K562 (cell line): ENCODE results near the gene ABHD14A. TPM values are rescaled to one million over a fixed set of nuclear protein-coding genes. Genes with fewer than 3 reads are reported as not detected.

Experiments used
- BRF1 ChIP-seq: IDR thresholded peaks from 3 replicates; pipeline ENCODE4 v1.6.1; 2011; ENCODE audit warnings: borderline replicate concordance, mild to moderate bottlenecking; ENCODE audit not compliant: insufficient read length; ENCODE audit errors: extremely low read depth
- CREB5 ChIP-seq: fragments of 250-450 bp; sonication (Bioruptor Pico); IDR thresholded peaks from 2 replicates; pipeline ENCODE4 v1.5.0; 2020; ENCODE audit warnings: mild to moderate bottlenecking
- ETS2 ChIP-seq: IDR thresholded peaks from 2 replicates; pipeline ENCODE4 v1.6.1; 2016; ENCODE audit warnings: borderline replicate concordance, missing genetic modification characterization, mild to moderate bottlenecking, moderate library complexity, missing compliant biosample characterization; ENCODE audit not compliant: poor library complexity, severe bottlenecking
- IRF1 ChIP-seq: sonication (generic); formaldehyde crosslinking; IDR thresholded peaks from 2 replicates; pipeline ENCODE4 v1.8.0; 2022; ENCODE audit warnings: missing genetic modification reagents, mild to moderate bottlenecking, borderline replicate concordance
- KAT8 ChIP-seq: fragments of 450-650 bp; IDR thresholded peaks from 2 replicates; pipeline ENCODE4 v1.6.1; 2016; ENCODE audit warnings: low read depth, mild to moderate bottlenecking
- MXI1 ChIP-seq: IDR thresholded peaks from 2 replicates; pipeline ENCODE4 v1.6.1; 2011; ENCODE audit warnings: low read depth, mild to moderate bottlenecking, improper control_type of control experiment, low read length
- NR0B1 ChIP-seq: fragments of 450-650 bp; IDR thresholded peaks from one replicate; pipeline ENCODE4 v1.6.1; 2018; ENCODE audit warnings: mild to moderate bottlenecking, moderate library complexity; ENCODE audit not compliant: partially characterized antibody
- PATZ1 ChIP-seq: fragments of 250-450 bp; sonication (Bioruptor Pico); IDR thresholded peaks from 2 replicates; pipeline ENCODE4 v1.5.0; 2020; ENCODE audit warnings: mild to moderate bottlenecking, borderline replicate concordance
- POLR2G ChIP-seq: fragments of 200-400 bp; formaldehyde crosslinking; IDR thresholded peaks from 2 replicates; pipeline ENCODE4 v1.6.1; 2017; ENCODE audit warnings: low read depth, mild to moderate bottlenecking, antibody characterized with exemption, low read length, moderate library complexity
- SIX5 ChIP-seq, 2 experiments: IDR thresholded peaks; 2 replicates each; pipeline ENCODE4 v1.6.1; 2011; ENCODE audit warnings: low read length in 2 of 2, borderline replicate concordance in 1 of 2, low read depth in 1 of 2, mild to moderate bottlenecking in 1 of 2, moderate library complexity in 1 of 2; ENCODE audit not compliant: insufficient read depth in 1 of 2
- SMARCE1 ChIP-seq: fragments of 450-650 bp; IDR thresholded peaks from 2 replicates; pipeline ENCODE4 v1.7.1; 2016; ENCODE audit warnings: mild to moderate bottlenecking
- SMC3 ChIP-seq: conservative IDR thresholded peaks from 2 replicates; pipeline ENCODE4 v1.6.1; 2011; ENCODE audit warnings: low read depth, low read length, improper control_type of control experiment; ENCODE audit not compliant: insufficient read depth
- ZC3H4 ChIP-seq: sonication (generic); formaldehyde crosslinking; IDR thresholded peaks from 2 replicates; pipeline ENCODE4 v1.9.0; 2021; ENCODE audit warnings: missing genetic modification reagents, borderline replicate concordance
- ZNF175 ChIP-seq: fragments of 200-800 bp; sonication (Bioruptor generic); IDR thresholded peaks from 2 replicates; pipeline ENCODE4 v1.6.1; 2016; ENCODE audit warnings: low read depth, mild to moderate bottlenecking, missing genetic modification characterization, missing compliant biosample characterization
- ZNF354B ChIP-seq: fragments of 250-450 bp; sonication (Bioruptor Pico); IDR thresholded peaks from 2 replicates; pipeline ENCODE4 v1.4.0; 2020
- ZNF583 ChIP-seq: fragments of 250-450 bp; sonication (Bioruptor Pico); IDR thresholded peaks from 2 replicates; pipeline ENCODE4 v1.4.0; 2020
- polyA plus RNA-seq, 8 experiments: library from polyadenylated mRNA; depleted of rRNA in 4 of 8; stranded (reverse) in 5 of 8; unstranded in 3 of 8; fragments of >200 nt; fragmentation: Nextera tagmentation in 2 of 8; fragmentation: Illumina TruSeq in 1 of 8; extraction: Ambion mirVana in 2 of 8; extraction: Trizol in 1 of 8; gene quantifications; 2 replicates each; pipeline versions ENCODE4 v1.2.1 to v1.2.3, GENCODE V29; 2011 to 2014; ENCODE audit warnings: inconsistent platforms in 1 of 8, missing spikeins in 1 of 8
- total RNA-seq, 7 experiments: library from RNA; depleted of rRNA in 6 of 7; stranded (reverse); fragments of >200 nt in 6 of 7; fragmentation: Illumina TruSeq in 2 of 7; extraction: Trizol in 2 of 7; gene quantifications; 2 replicates each; pipeline versions ENCODE4 v1.2.1 to v1.2.3, GENCODE V29; 2011 to 2021; ENCODE audit warnings: low replicate concordance in 1 of 7

Gene ABHD14A
- total and polyA plus RNA-seq, 9 of the 15 experiments (the other 6 are each of a cell fraction or from before 2014, with no cell fraction given) = 0.90 to 10.5 (median 8.3) TPM

GRCh38 chr3:52004163-52004787 is 29.4 kb downstream of the ABHD14A start (continued):
- TF ChIP-seq PATZ1 (no peak), SIX5 (IDR thresholded peaks at IDR 0.05; ENCODE audit: borderline replicate concordance in 1 of 2, insufficient read depth in 1 of 2, low read depth in 1 of 2, low read length in 2 of 2) (no peak), ZC3H4 (CRISPR knock-in tag) (no peak), CREB5 (no peak), NR0B1 (no peak), KAT8 (no peak), ZNF583 (CRISPR knock-in tag) (no peak), ETS2 (tag) (no peak), MXI1 (no peak), IRF1 (CRISPR knock-in tag) (no peak), SMC3 (peak; percentile 49; the same call in 1 of the 2 replicates), ZNF354B (CRISPR knock-in tag) (no peak), POLR2G (no peak), SMARCE1 (no peak), ZNF175 (no peak), BRF1 (no peak)
